ENCODE results near the gene ARAP3.
A peak's percentile ranks its signal among the peaks of the same experiment; 100 is the strongest.

The ARAP3 gene

DNA sequence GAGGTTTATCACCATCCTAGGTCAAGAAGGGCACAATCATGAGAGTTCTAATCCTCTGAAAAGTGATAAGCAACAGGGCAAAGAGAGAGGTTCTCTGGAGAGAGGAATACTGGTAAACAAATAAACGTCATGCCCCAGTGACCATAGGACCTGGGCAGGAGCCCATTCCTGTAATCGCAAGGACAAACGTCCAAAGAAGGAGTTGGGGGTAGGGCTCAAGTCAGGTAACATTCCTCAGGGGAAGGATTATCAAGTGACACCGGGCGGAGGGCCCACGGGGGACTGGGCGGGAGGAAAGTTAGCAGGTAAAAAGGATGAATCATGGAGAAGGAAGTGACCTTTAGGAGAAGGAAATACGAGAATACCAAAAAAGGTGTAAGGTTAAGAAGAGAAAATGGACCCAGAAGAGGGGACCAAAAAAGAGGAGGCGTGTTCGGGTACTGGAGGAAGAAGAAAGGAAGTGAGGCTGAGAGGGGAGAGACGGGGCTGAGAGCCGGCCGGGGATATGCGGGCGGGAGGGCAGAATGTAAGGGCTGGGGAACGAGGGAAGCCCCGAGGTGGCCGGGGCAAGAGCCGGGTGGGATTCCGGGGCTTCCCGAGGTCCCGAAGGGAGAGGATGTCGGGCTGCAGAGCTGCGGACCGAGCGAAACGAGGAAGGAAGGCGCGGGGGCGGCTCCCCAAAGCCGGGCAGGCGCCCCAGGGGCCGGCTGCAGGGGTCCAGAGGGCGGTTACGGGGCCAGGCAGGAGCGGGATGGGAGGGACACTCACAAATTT lies 63.8 kb downstream of the ARAP3 start:
- Histone ChIP-seq H3K27me3 (ENCODE audit: low read depth, low read length) (no peaks in the 10 kb centered on the region), H3K4me3 (ENCODE audit: low read length) (peak overlapping the region; percentile 99), H4K20me1 (ENCODE audit: insufficient read depth, low read length) (no peaks in the 10 kb centered on the region), H3K36me3 (replicated peaks; ENCODE audit: low read depth, low read length) (peaks cover 32% of the 10 kb centered on the region), H3K79me2 (ENCODE audit: low read length) (peaks cover 50% of the 10 kb centered on the region), H3K4me2 (ENCODE audit: low read length) (peak overlapping the region; percentile 98), H3K9me3 (ENCODE audit: insufficient read depth, low read length) (no peaks in the 10 kb centered on the region), H3K4me1 (ENCODE audit: low read length) (peaks cover 30% of the 10 kb centered on the region), H3K9ac (ENCODE audit: low read length) (peak overlapping the region; percentile 97), H2AFZ (ENCODE audit: low read depth, low read length) (peak overlapping the region; percentile 79; the same call in 1 of the 2 replicates), H3K27ac (ENCODE audit: low read length) (peak overlapping the region; percentile 58)
- TF ChIP-seq EZH2phosphoT487 (IDR thresholded peaks at IDR 0.05; ENCODE audit: low read depth), result no peak
- TF ChIP-seq, protein P1, sequence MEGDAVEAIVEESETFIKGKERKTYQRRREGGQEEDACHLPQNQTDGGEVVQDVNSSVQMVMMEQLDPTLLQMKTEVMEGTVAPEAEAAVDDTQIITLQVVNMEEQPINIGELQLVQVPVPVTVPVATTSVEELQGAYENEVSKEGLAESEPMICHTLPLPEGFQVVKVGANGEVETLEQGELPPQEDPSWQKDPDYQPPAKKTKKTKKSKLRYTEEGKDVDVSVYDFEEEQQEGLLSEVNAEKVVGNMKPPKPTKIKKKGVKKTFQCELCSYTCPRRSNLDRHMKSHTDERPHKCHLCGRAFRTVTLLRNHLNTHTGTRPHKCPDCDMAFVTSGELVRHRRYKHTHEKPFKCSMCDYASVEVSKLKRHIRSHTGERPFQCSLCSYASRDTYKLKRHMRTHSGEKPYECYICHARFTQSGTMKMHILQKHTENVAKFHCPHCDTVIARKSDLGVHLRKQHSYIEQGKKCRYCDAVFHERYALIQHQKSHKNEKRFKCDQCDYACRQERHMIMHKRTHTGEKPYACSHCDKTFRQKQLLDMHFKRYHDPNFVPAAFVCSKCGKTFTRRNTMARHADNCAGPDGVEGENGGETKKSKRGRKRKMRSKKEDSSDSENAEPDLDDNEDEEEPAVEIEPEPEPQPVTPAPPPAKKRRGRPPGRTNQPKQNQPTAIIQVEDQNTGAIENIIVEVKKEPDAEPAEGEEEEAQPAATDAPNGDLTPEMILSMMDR (IDR thresholded peaks at IDR 0.05; ENCODE audit: low read depth, low read length), result no peak

DNA sequence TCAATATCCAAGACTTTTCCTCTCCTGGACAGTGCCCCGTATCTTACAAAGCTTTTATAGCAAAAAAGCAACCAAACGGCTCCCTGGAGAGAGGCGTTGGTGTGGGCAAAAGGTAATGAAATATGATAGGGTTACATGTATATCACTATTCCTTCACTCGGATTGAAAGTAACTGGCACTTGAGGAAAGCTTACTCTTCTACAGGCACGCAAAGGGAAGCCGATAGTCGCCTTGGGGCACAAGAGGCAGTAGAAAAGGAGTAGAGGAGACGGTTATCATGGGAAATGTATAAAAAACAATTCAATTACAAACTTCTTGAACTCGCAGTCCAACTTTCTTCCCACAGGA lies 64.4 kb downstream of the ARAP3 start:
- H3K9ac ChIP-seq (ENCODE audit: low read length), result peak overlapping the region; percentile 97

DNA sequence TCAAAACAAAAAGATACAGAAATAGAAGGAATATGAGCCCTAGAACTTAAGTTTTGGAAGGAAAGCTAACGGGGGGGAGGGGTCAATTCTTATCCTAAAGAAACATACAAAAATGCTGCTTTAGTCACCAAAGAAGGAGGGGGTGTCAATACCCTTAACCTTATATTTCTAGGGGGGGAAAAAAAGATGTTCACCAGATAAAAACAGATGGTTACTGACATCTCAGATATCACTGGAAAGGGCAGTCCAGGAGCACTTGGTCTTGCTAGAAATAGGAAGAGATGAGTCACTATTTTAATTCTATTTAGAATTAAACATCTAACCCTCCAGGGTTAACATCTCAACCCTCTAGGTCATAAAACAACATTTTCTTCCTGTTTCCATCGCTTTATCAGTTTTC lies 64.9 kb downstream of the ARAP3 start:
- Histone ChIP-seq H3K79me2 (ENCODE audit: low read length) (peaks cover 59% of the 10 kb centered on the region), H2AFZ (ENCODE audit: low read depth, low read length) (no peak overlapping the region), H4K20me1 (ENCODE audit: insufficient read depth, low read length) (no peaks in the 10 kb centered on the region), H3K4me2 (ENCODE audit: low read length) (peak overlapping the region; percentile 98; the same call in 1 of the 2 replicates), H3K9me3 (ENCODE audit: insufficient read depth, low read length) (no peaks in the 10 kb centered on the region), H3K27ac (ENCODE audit: low read length) (no peak overlapping the region), H3K9ac (ENCODE audit: low read length) (no peak overlapping the region), H3K36me3 (replicated peaks; ENCODE audit: low read depth, low read length) (peaks cover 31% of the 10 kb centered on the region), H3K4me1 (ENCODE audit: low read length) (peaks cover 22% of the 10 kb centered on the region), H3K27me3 (ENCODE audit: low read depth, low read length) (no peaks in the 10 kb centered on the region), H3K4me3 (ENCODE audit: low read length) (no peak overlapping the region)
- TF ChIP-seq EZH2phosphoT487 (IDR thresholded peaks at IDR 0.05; ENCODE audit: low read depth), result no peak

More for the DNA sequence above, 64.4 kb downstream of the ARAP3 start:
- no peak overlapping the region for H3K27ac ChIP-seq (ENCODE audit: low read length)
- no peak for TF ChIP-seq EZH2phosphoT487 (IDR thresholded peaks at IDR 0.05; ENCODE audit: low read depth)
- TF ChIP-seq, protein P1 (IDR thresholded peaks at IDR 0.05; ENCODE audit: low read depth, low read length), result no peak
- H3K4me2 ChIP-seq (ENCODE audit: low read length), result peak overlapping the region; percentile 98
- no peaks in the 10 kb centered on the region for H3K27me3 ChIP-seq (ENCODE audit: low read depth, low read length)
- H4K20me1 ChIP-seq (ENCODE audit: insufficient read depth, low read length), result no peaks in the 10 kb centered on the region
- peak overlapping the region; percentile 99 for H3K4me3 ChIP-seq (ENCODE audit: low read length)
- H2AFZ ChIP-seq (ENCODE audit: low read depth, low read length), result no peak overlapping the region
- H3K36me3 ChIP-seq (replicated peaks; ENCODE audit: low read depth, low read length), result peaks cover 32% of the 10 kb centered on the region
- H3K79me2 ChIP-seq (ENCODE audit: low read length), result peaks cover 55% of the 10 kb centered on the region
- H3K4me1 ChIP-seq (ENCODE audit: low read length), result peaks cover 25% of the 10 kb centered on the region
- H3K9me3 ChIP-seq (ENCODE audit: insufficient read depth, low read length), result no peaks in the 10 kb centered on the region

DNA sequence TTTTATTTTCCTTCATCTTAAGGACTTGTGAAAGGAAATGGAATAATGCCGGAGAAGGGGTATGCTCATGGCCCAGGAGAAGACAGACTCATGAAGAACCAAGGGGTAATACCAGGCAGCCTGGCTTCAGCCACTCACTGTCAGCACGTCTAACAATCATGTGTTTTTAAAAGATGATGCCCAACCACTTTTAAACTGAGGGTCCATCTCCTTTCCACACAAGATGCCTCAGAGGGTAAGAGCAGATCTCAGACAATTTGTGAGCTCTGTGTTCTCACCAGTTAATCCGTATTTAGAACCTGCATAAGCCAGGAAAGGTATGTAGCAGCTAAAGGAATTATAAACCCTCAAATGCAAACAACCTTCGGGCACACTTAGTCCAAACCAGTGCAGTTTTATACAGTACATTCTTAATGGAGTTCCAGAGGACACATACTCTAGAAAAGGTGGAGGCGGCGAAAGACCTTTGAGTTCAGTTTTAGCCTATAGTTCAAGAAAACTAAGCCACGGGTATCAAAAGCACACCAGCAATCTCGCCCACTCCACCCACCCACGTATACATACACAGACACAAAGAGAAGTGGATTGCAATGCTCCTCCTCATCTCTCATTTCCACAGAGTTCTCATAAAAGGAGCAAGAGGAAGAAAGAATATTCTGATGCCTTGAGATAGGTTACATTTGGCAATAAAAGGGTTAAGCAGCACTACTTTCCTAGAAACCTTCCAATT lies 65.9 kb downstream of the ARAP3 start:
- Histone ChIP-seq H3K79me2 (ENCODE audit: low read length) (peaks cover 66% of the 10 kb centered on the region), H3K27me3 (ENCODE audit: low read depth, low read length) (no peaks in the 10 kb centered on the region), H2AFZ (ENCODE audit: low read depth, low read length) (no peak overlapping the region), H3K36me3 (replicated peaks; ENCODE audit: low read depth, low read length) (peaks cover 24% of the 10 kb centered on the region), H3K9ac (ENCODE audit: low read length) (no peak overlapping the region), H3K4me2 (ENCODE audit: low read length) (no peak overlapping the region), H3K27ac (ENCODE audit: low read length) (no peak overlapping the region), H3K9me3 (ENCODE audit: insufficient read depth, low read length) (no peaks in the 10 kb centered on the region), H4K20me1 (ENCODE audit: insufficient read depth, low read length) (no peaks in the 10 kb centered on the region), H3K4me1 (ENCODE audit: low read length) (peaks cover 22% of the 10 kb centered on the region), H3K4me3 (ENCODE audit: low read length) (no peak overlapping the region)
- TF ChIP-seq EZH2phosphoT487 (IDR thresholded peaks at IDR 0.05; ENCODE audit: low read depth), result no peak
- TF ChIP-seq, protein P1 (IDR thresholded peaks at IDR 0.05; ENCODE audit: low read depth, low read length), result no peak
